Lower lobe of right lung (tissue), 2 donors: ENCODE results near the gene RNF14. TPM values are rescaled to one million over a fixed set of nuclear protein-coding genes. Genes with fewer than 3 reads are reported as not detected.

Source experiments
- ATAC-seq, 2 donors: fragments of 200-7000 bp; cut with Tn5 transposase; one replicate each; pipeline ENCODE4 v1.9.1; 2020 to 2022; ENCODE audit warnings: mild to moderate bottlenecking in 2 of 2, moderate library complexity in 2 of 2
- DNase-seq: peaks from one replicate; pipeline ENCODE4 v3.0.0-alpha.2; 2020
- H3K27ac ChIP-seq: fragments of 200-600 bp; one replicate; pipeline ENCODE4 v1.8.0; 2022
- H3K27me3 ChIP-seq: fragments of 200-600 bp; one replicate; pipeline ENCODE4 v1.8.0; 2022; ENCODE audit warnings: low read depth
- H3K36me3 ChIP-seq: fragments of 200-600 bp; one replicate; pipeline ENCODE4 v1.8.0; 2022; ENCODE audit warnings: mild to moderate bottlenecking
- H3K4me1 ChIP-seq: fragments of 200-600 bp; one replicate; pipeline ENCODE4 v1.8.0; 2022
- H3K4me3 ChIP-seq: fragments of 200-600 bp; one replicate; pipeline ENCODE4 v1.8.0; 2022; ENCODE audit warnings: mild to moderate bottlenecking
- H3K9me3 ChIP-seq: fragments of 200-600 bp; one replicate; pipeline ENCODE4 v1.8.0; 2022
- intact Hi-C: fragments of 100-400 bp; cut with DNase I; formaldehyde crosslinking; loops from one replicate; pipeline ENCODE4 v1.11.0; 2022
- total RNA-seq: library from RNA; stranded (reverse); fragmentation: NEBNext Ultra II Directional; extraction: Animal tissue kit (Norgen Biotek cat#: 25700); gene quantifications from one replicate; pipeline ENCODE4 v1.2.1, GENCODE V29; 2021
- TF ChIP-seq, protein P1 (sequence below): fragments of 200-600 bp; IDR thresholded peaks from one replicate; pipeline ENCODE4 v1.8.0; 2022; ENCODE audit warnings: antibody characterized with exemption, mild to moderate bottlenecking
- donor health status: DM: no; HTN: yes; CAD: no; lungs with severe emphysema.

Gene RNF14
- total RNA-seq, 1 donor from 2014 or later: 47.1 TPM

DNA sequence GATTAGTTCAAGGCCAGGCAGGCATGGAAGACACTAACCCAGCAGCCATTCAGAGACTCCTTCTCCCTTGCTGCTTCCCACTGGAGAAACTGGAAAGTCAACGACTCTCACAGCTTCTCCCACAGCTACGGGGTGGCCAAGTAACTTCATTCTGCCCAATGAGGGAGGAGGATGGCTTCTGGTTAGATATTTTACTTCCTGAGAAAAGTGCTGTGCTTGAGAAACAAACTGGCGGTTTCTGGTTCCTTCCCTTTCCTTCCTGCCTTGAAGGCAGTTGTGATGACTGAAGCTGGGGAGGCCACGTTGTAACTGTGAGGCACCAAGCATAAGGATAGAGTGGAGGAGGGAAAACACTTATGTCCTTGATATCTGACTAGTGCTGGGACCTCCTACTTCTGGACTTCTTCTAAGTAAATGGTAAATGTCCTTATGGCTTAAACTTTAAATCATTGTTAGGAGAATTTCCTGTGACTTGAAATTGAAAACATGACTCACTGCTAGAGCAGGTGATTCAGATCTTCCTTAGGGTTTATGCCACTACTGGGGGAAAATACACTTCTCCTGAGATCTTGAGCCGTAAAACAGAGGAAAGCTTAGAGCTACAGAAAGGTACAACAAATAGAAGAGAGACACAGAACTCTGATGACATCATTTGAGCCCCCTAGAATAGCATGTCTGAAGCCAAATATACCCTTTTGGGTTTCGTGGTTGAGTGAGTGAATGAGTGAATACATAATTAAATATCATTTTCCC is 47.1 kb downstream of the RNF14 start:
- Histone ChIP-seq H3K4me1 (peaks cover 36% of the 10 kb centered on the region), H3K36me3 (peaks cover 5% of the 10 kb centered on the region), H3K9me3 (no peaks in the 10 kb centered on the region), H3K27me3 (no peaks in the 10 kb centered on the region), H3K27ac (peak overlapping the region; percentile 47), H3K4me3 (no peak overlapping the region)
- TF ChIP-seq, protein P1, sequence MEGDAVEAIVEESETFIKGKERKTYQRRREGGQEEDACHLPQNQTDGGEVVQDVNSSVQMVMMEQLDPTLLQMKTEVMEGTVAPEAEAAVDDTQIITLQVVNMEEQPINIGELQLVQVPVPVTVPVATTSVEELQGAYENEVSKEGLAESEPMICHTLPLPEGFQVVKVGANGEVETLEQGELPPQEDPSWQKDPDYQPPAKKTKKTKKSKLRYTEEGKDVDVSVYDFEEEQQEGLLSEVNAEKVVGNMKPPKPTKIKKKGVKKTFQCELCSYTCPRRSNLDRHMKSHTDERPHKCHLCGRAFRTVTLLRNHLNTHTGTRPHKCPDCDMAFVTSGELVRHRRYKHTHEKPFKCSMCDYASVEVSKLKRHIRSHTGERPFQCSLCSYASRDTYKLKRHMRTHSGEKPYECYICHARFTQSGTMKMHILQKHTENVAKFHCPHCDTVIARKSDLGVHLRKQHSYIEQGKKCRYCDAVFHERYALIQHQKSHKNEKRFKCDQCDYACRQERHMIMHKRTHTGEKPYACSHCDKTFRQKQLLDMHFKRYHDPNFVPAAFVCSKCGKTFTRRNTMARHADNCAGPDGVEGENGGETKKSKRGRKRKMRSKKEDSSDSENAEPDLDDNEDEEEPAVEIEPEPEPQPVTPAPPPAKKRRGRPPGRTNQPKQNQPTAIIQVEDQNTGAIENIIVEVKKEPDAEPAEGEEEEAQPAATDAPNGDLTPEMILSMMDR: no peak
- intact Hi-C loops: loop anchor here (10.0 kb wide), 1 partner anchor 129 kb away; no protein-coding TSS in a partner anchor
- ATAC-seq: peak; percentile 4 to 33
- no peak for DNase-seq

DNA sequence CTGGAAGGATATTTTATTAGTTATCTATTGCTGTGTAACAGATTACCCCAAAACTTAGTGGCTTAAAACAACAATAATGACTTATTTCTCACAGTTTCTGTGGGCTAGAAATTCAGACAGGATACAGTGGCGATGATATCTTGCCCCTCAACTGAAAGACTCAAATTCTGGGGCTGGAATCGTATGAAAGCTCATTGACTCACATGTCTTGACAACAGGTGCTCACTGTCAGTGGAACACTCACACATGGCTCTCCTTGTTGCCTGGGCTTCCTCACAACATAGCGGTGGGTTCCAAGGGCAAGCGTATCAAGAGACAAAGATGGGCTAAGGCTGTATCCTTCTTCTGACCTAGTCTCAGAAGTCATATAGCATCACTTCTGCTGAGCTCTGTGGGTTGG is 47.7 kb downstream of the RNF14 start:
- H3K4me3 ChIP-seq: no peak overlapping the region
- no peak overlapping the region for H3K27ac ChIP-seq
- TF ChIP-seq, protein P1: no peak
- ATAC-seq (no peak), DNase-seq (no peak)
- intact Hi-C loops: loop anchor here (10.0 kb wide), 1 partner anchor 128 kb away; no protein-coding TSS in a partner anchor
- no peaks in the 10 kb centered on the region for H3K9me3 ChIP-seq
- peaks cover 34% of the 10 kb centered on the region for H3K4me1 ChIP-seq
- H3K27me3 ChIP-seq: no peaks in the 10 kb centered on the region
- H3K36me3 ChIP-seq: peaks cover 2% of the 10 kb centered on the region

DNA sequence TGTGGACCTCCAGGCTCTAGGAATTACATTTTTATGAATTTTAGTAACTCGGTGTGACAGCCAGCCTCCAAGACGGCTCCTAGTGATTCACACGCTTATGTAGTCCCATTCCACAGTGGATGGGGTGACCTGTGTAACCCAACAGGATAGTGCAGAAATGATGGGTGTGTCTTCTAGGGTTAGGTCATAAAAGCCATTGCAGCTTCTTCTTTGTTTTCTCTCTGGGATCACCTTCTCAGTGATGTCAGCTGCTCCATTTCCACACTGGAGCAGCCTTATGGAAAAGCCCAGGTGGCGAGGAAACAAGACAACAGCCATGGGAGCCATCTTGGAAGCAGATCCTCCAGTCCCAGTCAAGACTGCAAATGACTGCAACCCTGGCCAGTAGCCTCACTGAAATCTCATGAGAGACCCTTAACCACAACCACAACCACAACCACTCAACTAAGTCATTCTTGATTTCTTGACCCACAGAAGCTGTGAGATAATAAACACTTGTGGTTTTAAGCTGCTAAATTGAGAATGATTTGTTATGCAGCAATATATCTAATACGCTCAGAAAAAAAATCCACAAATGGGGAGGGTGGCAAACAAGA is 49.0 kb downstream of the RNF14 start:
- H3K9me3 ChIP-seq: no peaks in the 10 kb centered on the region
- ATAC-seq (no peak), DNase-seq (no peak)
- intact Hi-C loops: loop anchor here (10.0 kb wide), 1 partner anchor 127 kb away; no protein-coding TSS in a partner anchor
- TF ChIP-seq, protein P1: no peak
- H3K36me3 ChIP-seq: no peaks in the 10 kb centered on the region
- H3K27me3 ChIP-seq: no peaks in the 10 kb centered on the region
- no peak overlapping the region for H3K27ac ChIP-seq
- peaks cover 23% of the 10 kb centered on the region for H3K4me1 ChIP-seq
- no peak overlapping the region for H3K4me3 ChIP-seq

DNA sequence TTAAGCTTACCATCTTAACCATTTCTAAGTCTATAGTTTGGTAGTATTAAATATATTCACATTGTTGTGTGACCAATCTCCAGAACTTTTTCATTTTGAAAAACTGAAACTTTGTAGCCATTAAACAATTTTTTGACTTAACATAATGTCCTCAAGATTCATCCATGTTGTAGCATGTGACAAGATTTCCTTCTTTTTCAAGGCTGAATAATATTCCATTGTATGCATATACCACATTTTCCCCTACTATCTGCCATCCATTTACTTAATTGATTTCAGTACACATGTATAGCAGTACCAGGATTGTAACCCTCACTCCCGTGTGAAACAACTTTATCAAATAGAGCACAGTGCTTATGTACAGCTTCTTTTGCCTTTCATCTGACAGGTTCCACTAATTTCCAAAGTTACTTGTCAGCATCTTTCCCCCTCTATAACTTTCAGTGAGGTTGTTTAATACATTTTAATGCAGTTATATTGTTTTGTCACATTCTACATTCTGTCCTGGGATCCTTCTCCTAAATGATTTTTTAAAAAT is 51.3 kb downstream of the RNF14 start:
- Histone ChIP-seq H3K27me3 (no peaks in the 10 kb centered on the region), H3K36me3 (no peaks in the 10 kb centered on the region), H3K4me1 (peaks cover 15% of the 10 kb centered on the region), H3K9me3 (no peaks in the 10 kb centered on the region), H3K27ac (no peak overlapping the region), H3K4me3 (no peak overlapping the region)
- DNase-seq (no peak), ATAC-seq (no peak)
- intact Hi-C loops: no loop called here
- TF ChIP-seq, protein P1: no peak

DNA sequence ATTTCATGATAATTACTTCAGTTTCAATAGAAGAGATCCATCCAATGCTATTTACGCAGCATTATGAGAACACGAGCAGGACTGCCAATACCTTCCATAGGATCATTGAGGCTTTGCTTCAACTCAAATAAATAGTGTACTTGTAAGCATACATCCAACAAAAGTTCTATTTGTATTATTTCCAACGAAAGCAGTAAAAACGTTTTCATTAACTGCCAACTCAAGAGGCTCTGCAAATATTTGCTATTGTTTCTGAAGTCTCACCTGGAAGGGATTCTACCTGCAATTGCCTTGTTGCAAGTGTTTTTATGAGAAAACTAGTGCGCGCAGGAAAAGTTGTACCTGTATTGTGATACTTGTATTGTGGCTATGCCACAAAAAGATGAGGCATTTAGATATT is 54.9 kb downstream of the RNF14 start:
- intact Hi-C loops: no loop called here
- Histone ChIP-seq H3K9me3 (no peaks in the 10 kb centered on the region), H3K27me3 (no peaks in the 10 kb centered on the region), H3K27ac (no peak overlapping the region), H3K4me1 (peaks cover 10% of the 10 kb centered on the region), H3K4me3 (no peak overlapping the region), H3K36me3 (no peaks in the 10 kb centered on the region)
- TF ChIP-seq, protein P1: no peak
- DNase-seq (no peak), ATAC-seq (no peak)
